ENCODE data around the gene TSFM. TPM values are rescaled to one million over a fixed set of nuclear protein-coding genes. Genes with fewer than 3 reads are reported as not detected.

Gene TSFM
- total and polyA plus RNA-seq, 2 of the 13 experiments (the other 11 are each of a cell fraction or from before 2014, with no cell fraction given), result 29.8 to 68.3 TPM

GRCh38 chr12:57813971-57814772 lies 31.6 kb downstream of the TSFM start (continued):
- TF ChIP-seq BCLAF1 (IDR thresholded peaks at IDR 0.05) (no peak), RNF2 (conservative IDR thresholded peaks at IDR 0.05; ENCODE audit: low read depth) (no peak), ATF2 (CRISPR knock-in tag; IDR thresholded peaks at IDR 0.05) (peak; percentile 43; the same call in 1 of the 2 replicates), ZNF431 (CRISPR knock-in tag; IDR thresholded peaks at IDR 0.05; ENCODE audit: borderline replicate concordance, low read depth) (no peak; the same call in 1 of the 2 replicates), HMGXB4 (CRISPR knock-in tag; IDR thresholded peaks at IDR 0.05; ENCODE audit: borderline replicate concordance in 1 of 2, low read depth in 1 of 2) (0 out of 4 replicates have a peak, but pooled peaks of 1 of the 2 experiments have one; percentile 44), MIER2 (CRISPR knock-in tag; IDR thresholded peaks at IDR 0.05) (no peak), GLI4 (CRISPR knock-in tag; IDR thresholded peaks at IDR 0.05; ENCODE audit: borderline replicate concordance) (no peak), ZNF275 (CRISPR knock-in tag; IDR thresholded peaks at IDR 0.05; ENCODE audit: borderline replicate concordance) (no peak), MYPOP (CRISPR knock-in tag; IDR thresholded peaks at IDR 0.05) (no peak), ZNF333 (CRISPR knock-in tag; IDR thresholded peaks at IDR 0.05; ENCODE audit: borderline replicate concordance) (no peak), HMGA1 (CRISPR knock-in tag; conservative IDR thresholded peaks at IDR 0.05) (no peak), FUBP1 (CRISPR knock-in tag; IDR thresholded peaks at IDR 0.05; ENCODE audit: borderline replicate concordance) (no peak), ZNF317 (CRISPR knock-in tag; IDR thresholded peaks at IDR 0.05) (no peak), FOXA1 (IDR thresholded peaks at IDR 0.05) (no peak), FOXA1 (CRISPR knock-in tag; IDR thresholded peaks at IDR 0.05) (no peak), AGO2 (optimal IDR thresholded peaks at IDR 0.05; ENCODE audit: low read depth, low read length) (no peak)
